ENCODE results near the gene DYNLT3. TPM values are rescaled to one million over a fixed set of nuclear protein-coding genes. Genes with fewer than 3 reads are reported as not detected.

Gene DYNLT3
- polyA plus RNA-seq, 1 donor (not counting 4 experiments of a cell fraction or from before 2014, with no cell fraction given), result 37.3 TPM

GRCh38 chrX:37815366-37815765, 32.0 kb downstream of the DYNLT3 start:
- no peak for TF ChIP-seq CTCF (optimal IDR thresholded peaks at IDR 0.05 in 1 of 3, IDR thresholded peaks at IDR 0.05 in 1 of 3, conservative IDR thresholded peaks at IDR 0.05 in 1 of 3; ENCODE audit: extremely low read depth in 1 of 3, insufficient read depth in 2 of 3, low read length in 3 of 3)
- TF ChIP-seq EZH2 (IDR thresholded peaks at IDR 0.05; ENCODE audit: low read length), result no peak
- dilution Hi-C loops (cut with MboI; ENCODE audit: extremely low pct_ligation_motif_present, low sequenced_read_pairs), result no loop called here
- Histone ChIP-seq H3K27me3 (ENCODE audit: control insufficient read depth, extremely low read depth, insufficient read depth, low read length) (no peaks in the 10 kb centered on the region), H3K9ac (ENCODE audit: control insufficient read depth, extremely low read depth, insufficient read depth, low read length) (no peak overlapping the region), H3K27ac (ENCODE audit: control insufficient read depth, insufficient read depth, low read length) (no peak overlapping the region), H3K79me2 (ENCODE audit: control insufficient read depth, insufficient read depth, low read length) (no peaks in the 10 kb centered on the region), H3K9me3 (ENCODE audit: control insufficient read depth, low read depth, low read length) (no peaks in the 10 kb centered on the region), H3K4me3 (ENCODE audit: control insufficient read depth in 2 of 3, extremely low read depth in 1 of 3, insufficient read depth in 2 of 3, low read depth in 1 of 3, low read length in 3 of 3) (no peak overlapping the region), H3K4me2 (ENCODE audit: control insufficient read depth, extremely low read depth, insufficient read depth, low read depth, low read length) (no peak overlapping the region), H2AFZ (ENCODE audit: control insufficient read depth, low read length) (no peak overlapping the region), H3K4me1 (ENCODE audit: control insufficient read depth, extremely low read depth, insufficient read depth, low read length) (no peaks in the 10 kb centered on the region), H3K36me3 (ENCODE audit: control insufficient read depth in 2 of 2, extremely low read depth in 1 of 2, insufficient read depth in 2 of 2, low read length in 2 of 2) (no peaks in the 10 kb centered on the region), H3K9me1 (ENCODE audit: control insufficient read depth, extremely low read depth, insufficient read depth, low read length) (no peaks in the 10 kb centered on the region), H4K20me1 (ENCODE audit: control insufficient read depth, extremely low read depth, insufficient read depth, low read length) (no peaks in the 10 kb centered on the region)
- FAIRE-seq (no peak), DNase-seq (ENCODE audit: low read depth, low spot score) (no peak)

GRCh38 chrX:37813570-37813969, 33.8 kb downstream of the DYNLT3 start:
- no peak overlapping the region for H3K9ac ChIP-seq (ENCODE audit: control insufficient read depth, extremely low read depth, insufficient read depth, low read length)
- dilution Hi-C loops (cut with MboI; ENCODE audit: extremely low pct_ligation_motif_present, low sequenced_read_pairs), result no loop called here
- TF ChIP-seq EZH2 (IDR thresholded peaks at IDR 0.05; ENCODE audit: low read length) (no peak), CTCF (optimal IDR thresholded peaks at IDR 0.05 in 1 of 3, IDR thresholded peaks at IDR 0.05 in 1 of 3, conservative IDR thresholded peaks at IDR 0.05 in 1 of 3; ENCODE audit: extremely low read depth in 1 of 3, insufficient read depth in 2 of 3, low read length in 3 of 3) (no peak)
- H3K4me3 ChIP-seq (ENCODE audit: control insufficient read depth in 2 of 3, extremely low read depth in 1 of 3, insufficient read depth in 2 of 3, low read depth in 1 of 3, low read length in 3 of 3), result no peak overlapping the region
- H4K20me1 ChIP-seq (ENCODE audit: control insufficient read depth, extremely low read depth, insufficient read depth, low read length), result no peaks in the 10 kb centered on the region
- H3K27me3 ChIP-seq (ENCODE audit: control insufficient read depth, extremely low read depth, insufficient read depth, low read length), result no peaks in the 10 kb centered on the region
- H3K36me3 ChIP-seq (ENCODE audit: control insufficient read depth in 2 of 2, extremely low read depth in 1 of 2, insufficient read depth in 2 of 2, low read length in 2 of 2), result no peaks in the 10 kb centered on the region
- DNase-seq (ENCODE audit: low read depth, low spot score), result no peak
- FAIRE-seq, result no peak
- no peak overlapping the region for H3K27ac ChIP-seq (ENCODE audit: control insufficient read depth, insufficient read depth, low read length)
- H3K9me3 ChIP-seq (ENCODE audit: control insufficient read depth, low read depth, low read length), result no peaks in the 10 kb centered on the region
- no peak overlapping the region for H2AFZ ChIP-seq (ENCODE audit: control insufficient read depth, low read length)
- no peaks in the 10 kb centered on the region for H3K79me2 ChIP-seq (ENCODE audit: control insufficient read depth, insufficient read depth, low read length)
- no peaks in the 10 kb centered on the region for H3K9me1 ChIP-seq (ENCODE audit: control insufficient read depth, extremely low read depth, insufficient read depth, low read length)
- H3K4me2 ChIP-seq (ENCODE audit: control insufficient read depth, extremely low read depth, insufficient read depth, low read depth, low read length), result no peak overlapping the region
- H3K4me1 ChIP-seq (ENCODE audit: control insufficient read depth, extremely low read depth, insufficient read depth, low read length), result no peaks in the 10 kb centered on the region

Data from keratinocyte (primary cell).